ENCODE measurements around the gene BBX.

GRCh38 chr3:107557743-107558142 is 35.0 kb downstream of the BBX start:
- no peak for TF ChIP-seq CTCF (conservative IDR thresholded peaks at IDR 0.05; ENCODE audit: low read depth, low read length)
- TF ChIP-seq CEBPB (IDR thresholded peaks at IDR 0.05; ENCODE audit: low read depth, low read length): no peak
- no peak for TF ChIP-seq POLR2A (IDR thresholded peaks at IDR 0.05; ENCODE audit: low read depth, low read length)
- TF ChIP-seq USF2 (IDR thresholded peaks at IDR 0.05; ENCODE audit: low read depth, low read length): no peak
- TF ChIP-seq RAD21 (IDR thresholded peaks at IDR 0.05; ENCODE audit: low read length): no peak
- TF ChIP-seq MXI1 (IDR thresholded peaks at IDR 0.05; ENCODE audit: borderline replicate concordance, low read depth, low read length): no peak
- no peak for TF ChIP-seq NFE2L2 (IDR thresholded peaks at IDR 0.05; ENCODE audit: low read depth, low read length)
- no peak for TF ChIP-seq RCOR1 (IDR thresholded peaks at IDR 0.05; ENCODE audit: insufficient replicate concordance, low read length)
- TF ChIP-seq MAZ (IDR thresholded peaks at IDR 0.05; ENCODE audit: borderline replicate concordance, low read depth, low read length): no peak
- TF ChIP-seq FOS (IDR thresholded peaks at IDR 0.05; ENCODE audit: low read depth, low read length): no peak
- TF ChIP-seq MAFK (IDR thresholded peaks at IDR 0.05; ENCODE audit: low read depth, low read length): no peak

All from IMR-90 (cell line).